Measurements from ENCODE around the gene ANKRD22. TPM values are rescaled to one million over a fixed set of nuclear protein-coding genes. Genes with fewer than 3 reads are reported as not detected.

Gene ANKRD22
- total and polyA plus RNA-seq, 2 of the 8 experiments (the other 6 are each of a cell fraction or from before 2014, with no cell fraction given), result 0.68 TPM; not detected in 1

GRCh38 chr10:88890681-88891381, 39.2 kb upstream of the ANKRD22 start (continued):
- TF ChIP-seq JUND (IDR thresholded peaks at IDR 0.05; ENCODE audit: low read length) (no peak), BRCA1 (IDR thresholded peaks at IDR 0.05; ENCODE audit: low read depth, low read length) (no peak), CTBP2 (IDR thresholded peaks at IDR 0.05; ENCODE audit: borderline replicate concordance, insufficient read depth, insufficient read length, low read length) (no peak), POU5F1 (IDR thresholded peaks at IDR 0.05; ENCODE audit: low read depth, low read length) (no peak), HDAC6 (IDR thresholded peaks at IDR 0.05; ENCODE audit: low read depth, low read length) (no peak), SRF (IDR thresholded peaks at IDR 0.05; ENCODE audit: low read depth, low read length) (no peak), PHF8 (conservative IDR thresholded peaks at IDR 0.05; ENCODE audit: low read depth, low read length) (no peak)
